ENCODE results near the gene ALX4.

ALX4 gene

DNA sequence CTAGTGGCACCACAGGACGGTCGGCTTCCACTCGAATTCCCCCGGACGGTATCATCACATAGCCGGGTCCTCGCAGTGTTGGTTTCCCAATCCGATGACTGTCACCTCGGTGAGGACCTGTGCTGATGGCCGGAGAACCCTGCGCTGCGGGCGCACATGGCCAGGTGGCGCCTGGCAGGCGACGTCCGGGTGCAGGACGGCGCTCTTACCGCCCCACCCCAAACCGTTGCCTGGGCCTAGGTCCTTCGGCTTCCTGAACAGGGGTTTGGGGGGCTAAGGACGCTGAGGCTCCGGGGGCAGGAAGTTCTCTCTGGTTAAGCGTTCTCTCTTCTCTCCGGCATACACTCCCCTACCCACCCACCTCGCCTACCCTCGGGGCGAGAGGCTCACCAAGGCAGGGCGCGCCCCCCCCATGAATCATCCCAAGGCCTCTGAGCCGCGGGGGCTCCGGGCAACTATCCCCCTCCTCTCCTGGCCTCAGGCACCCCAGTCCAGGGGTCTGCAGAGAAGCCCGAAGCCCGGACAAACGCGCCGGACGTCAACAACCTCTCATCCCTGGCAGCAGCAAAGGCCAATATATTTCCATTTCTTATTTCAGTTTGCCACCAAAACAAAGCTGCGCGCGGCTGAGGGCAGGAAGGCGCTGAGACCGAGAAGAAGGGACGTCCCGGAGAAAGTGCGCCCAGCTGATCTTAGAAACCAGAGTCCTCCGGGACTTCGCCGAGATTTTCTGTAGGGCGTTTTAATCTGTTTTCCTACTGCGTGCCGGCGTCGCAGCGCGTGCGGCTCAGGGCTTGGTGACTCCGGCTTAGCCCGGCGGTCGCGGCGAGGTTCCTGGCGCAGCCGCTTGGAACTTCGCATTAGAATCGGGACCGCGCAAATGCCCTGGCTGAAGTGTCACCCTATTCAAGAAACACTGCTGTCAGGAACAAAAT lies 5.6 kb downstream of the ALX4 start:
- no peak overlapping the region for H3K4me3 ChIP-seq (ENCODE audit: low read depth, low read length)
- no peaks in the 10 kb centered on the region for H3K9me3 ChIP-seq (ENCODE audit: control insufficient read depth, insufficient read depth, low read depth, low read length)
- TF ChIP-seq ZBTB11 (tag by site-specific recombination; conservative IDR thresholded peaks at IDR 0.05; ENCODE audit: low read depth) (no peak), ZNF548 (tag by site-specific recombination; IDR thresholded peaks at IDR 0.05) (no peak), ZNF133 (tag by site-specific recombination; IDR thresholded peaks at IDR 0.05) (no peak), ZFP37 (tag by site-specific recombination; IDR thresholded peaks at IDR 0.05) (no peak), ZNF626 (tag by site-specific recombination; IDR thresholded peaks at IDR 0.05) (no peak), ZNF585B (tag by site-specific recombination; IDR thresholded peaks at IDR 0.05) (no peak), ZNF843 (tag by site-specific recombination; IDR thresholded peaks at IDR 0.05) (no peak), ZNF174 (tag by site-specific recombination; IDR thresholded peaks at IDR 0.05) (no peak), ZNF776 (tag by site-specific recombination; IDR thresholded peaks at IDR 0.05; ENCODE audit: borderline replicate concordance) (no peak), ZNF223 (tag by site-specific recombination; IDR thresholded peaks at IDR 0.05) (no peak), ZNF621 (tag by site-specific recombination; IDR thresholded peaks at IDR 0.05) (no peak)
- TF ChIP-seq, protein P1, sequence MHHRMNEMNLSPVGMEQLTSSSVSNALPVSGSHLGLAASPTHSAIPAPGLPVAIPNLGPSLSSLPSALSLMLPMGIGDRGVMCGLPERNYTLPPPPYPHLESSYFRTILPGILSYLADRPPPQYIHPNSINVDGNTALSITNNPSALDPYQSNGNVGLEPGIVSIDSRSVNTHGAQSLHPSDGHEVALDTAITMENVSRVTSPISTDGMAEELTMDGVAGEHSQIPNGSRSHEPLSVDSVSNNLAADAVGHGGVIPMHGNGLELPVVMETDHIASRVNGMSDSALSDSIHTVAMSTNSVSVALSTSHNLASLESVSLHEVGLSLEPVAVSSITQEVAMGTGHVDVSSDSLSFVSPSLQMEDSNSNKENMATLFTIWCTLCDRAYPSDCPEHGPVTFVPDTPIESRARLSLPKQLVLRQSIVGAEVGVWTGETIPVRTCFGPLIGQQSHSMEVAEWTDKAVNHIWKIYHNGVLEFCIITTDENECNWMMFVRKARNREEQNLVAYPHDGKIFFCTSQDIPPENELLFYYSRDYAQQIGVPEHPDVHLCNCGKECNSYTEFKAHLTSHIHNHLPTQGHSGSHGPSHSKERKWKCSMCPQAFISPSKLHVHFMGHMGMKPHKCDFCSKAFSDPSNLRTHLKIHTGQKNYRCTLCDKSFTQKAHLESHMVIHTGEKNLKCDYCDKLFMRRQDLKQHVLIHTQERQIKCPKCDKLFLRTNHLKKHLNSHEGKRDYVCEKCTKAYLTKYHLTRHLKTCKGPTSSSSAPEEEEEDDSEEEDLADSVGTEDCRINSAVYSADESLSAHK (tag by site-specific recombination; IDR thresholded peaks at IDR 0.05): no peak
- TF ChIP-seq, protein P2, sequence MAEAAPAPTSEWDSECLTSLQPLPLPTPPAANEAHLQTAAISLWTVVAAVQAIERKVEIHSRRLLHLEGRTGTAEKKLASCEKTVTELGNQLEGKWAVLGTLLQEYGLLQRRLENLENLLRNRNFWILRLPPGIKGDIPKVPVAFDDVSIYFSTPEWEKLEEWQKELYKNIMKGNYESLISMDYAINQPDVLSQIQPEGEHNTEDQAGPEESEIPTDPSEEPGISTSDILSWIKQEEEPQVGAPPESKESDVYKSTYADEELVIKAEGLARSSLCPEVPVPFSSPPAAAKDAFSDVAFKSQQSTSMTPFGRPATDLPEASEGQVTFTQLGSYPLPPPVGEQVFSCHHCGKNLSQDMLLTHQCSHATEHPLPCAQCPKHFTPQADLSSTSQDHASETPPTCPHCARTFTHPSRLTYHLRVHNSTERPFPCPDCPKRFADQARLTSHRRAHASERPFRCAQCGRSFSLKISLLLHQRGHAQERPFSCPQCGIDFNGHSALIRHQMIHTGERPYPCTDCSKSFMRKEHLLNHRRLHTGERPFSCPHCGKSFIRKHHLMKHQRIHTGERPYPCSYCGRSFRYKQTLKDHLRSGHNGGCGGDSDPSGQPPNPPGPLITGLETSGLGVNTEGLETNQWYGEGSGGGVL (tag by site-specific recombination; IDR thresholded peaks at IDR 0.05): no peak
- H3K36me3 ChIP-seq (ENCODE audit: control insufficient read depth in 2 of 2, insufficient read depth in 1 of 2, low read length in 2 of 2): peaks cover 0 to 5% of the 10 kb centered on the region in 2 experiments; a peak in 1 of 3 replicates
- ChIA-PET CTCF (no interaction called here), POLR2A (no interaction called here)
- no peak overlapping the region for H3K27ac ChIP-seq (ENCODE audit: extremely low read depth, low read depth, low read length)
- no peaks in the 10 kb centered on the region for H3K4me1 ChIP-seq (ENCODE audit: control insufficient read depth, insufficient read depth, low read length)

DNA sequence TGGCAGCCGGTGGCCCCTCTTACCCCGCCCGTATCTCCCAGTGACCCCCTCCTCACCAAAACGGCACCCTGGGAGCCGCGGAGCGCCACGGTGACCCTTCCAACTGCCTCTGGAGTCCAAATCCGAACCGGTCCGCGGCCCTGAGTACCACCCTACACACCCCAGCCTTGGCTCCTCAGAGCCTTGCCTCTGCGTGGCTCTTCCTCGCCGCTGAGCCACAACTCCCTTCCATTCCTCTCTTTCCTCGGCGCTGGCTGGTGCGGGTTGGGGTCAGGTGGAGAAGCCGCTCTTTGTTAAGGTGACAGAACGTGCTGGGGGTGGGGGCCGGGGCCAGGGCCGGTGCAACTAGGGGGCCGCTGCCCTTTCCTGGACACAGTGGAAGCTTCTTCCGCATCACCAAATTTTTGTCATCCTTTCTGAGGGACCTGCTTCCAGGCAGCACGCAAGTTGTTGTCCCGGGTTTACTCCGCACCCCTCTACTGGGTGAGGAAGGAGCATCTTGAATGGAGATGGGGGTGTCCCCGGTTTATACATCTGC lies 6.5 kb downstream of the ALX4 start:
- POLR2A ChIA-PET: no interaction called here

More for the DNA sequence above, 6.5 kb downstream of the ALX4 start:
- TF ChIP-seq ZNF768 (tag by site-specific recombination; IDR thresholded peaks at IDR 0.05): no peak
- no peaks in the 10 kb centered on the region for H3K4me1 ChIP-seq (ENCODE audit: control insufficient read depth, insufficient read depth, low read length)
- CTCF ChIA-PET: no interaction called here
- H3K36me3 ChIP-seq (ENCODE audit: control insufficient read depth in 2 of 2, insufficient read depth in 1 of 2, low read length in 2 of 2): peaks cover 0 to 5% of the 10 kb centered on the region in 2 experiments; a peak in 1 of 3 replicates
- H3K27ac ChIP-seq (ENCODE audit: extremely low read depth, low read depth, low read length): no peak overlapping the region
- H3K4me3 ChIP-seq (ENCODE audit: low read depth, low read length): no peak overlapping the region
- H3K9me3 ChIP-seq (ENCODE audit: control insufficient read depth, insufficient read depth, low read depth, low read length): no peaks in the 10 kb centered on the region
